ENCODE measurements around the gene DOCK8. TPM values are rescaled to one million over a fixed set of nuclear protein-coding genes. Genes with fewer than 3 reads are reported as not detected.

DOCK8 gene
- total and polyA plus RNA-seq, 2 of the 13 experiments (the other 11 are each of a cell fraction or from before 2014, with no cell fraction given): 0.28 to 0.38 TPM

GRCh38 chr9:365436-365835, 150.8 kb downstream of the DOCK8 start (continued):
- TF ChIP-seq TCF7L2 (IDR thresholded peaks at IDR 0.05; ENCODE audit: low read depth, low read length) (no peak), SOX13 (IDR thresholded peaks at IDR 0.05) (no peak), SOX13 (CRISPR knock-in tag; conservative IDR thresholded peaks at IDR 0.05 in 1 of 2, IDR thresholded peaks at IDR 0.05 in 1 of 2) (no peak), HIC2 (CRISPR knock-in tag; IDR thresholded peaks at IDR 0.05; ENCODE audit: low read depth) (no peak)

- TF ChIP-seq ZNF234 (CRISPR knock-in tag; conservative IDR thresholded peaks at IDR 0.05) (no peak), ZHX1 (CRISPR knock-in tag; IDR thresholded peaks at IDR 0.05; ENCODE audit: low read depth) (no peak), HNRNPH1 (optimal IDR thresholded peaks at IDR 0.05; ENCODE audit: low read depth, low read length) (no peak), ZNF484 (CRISPR knock-in tag; IDR thresholded peaks at IDR 0.05; ENCODE audit: borderline replicate concordance, low read depth) (no peak)
- WGBS (ENCODE audit: low lambda C conversion rate): 27% methylated on average over 3 of the region's 3 CpGs
- POLR2A ChIA-PET: no interaction called here
Observed at GRCh38 chr9:366620-367019, 152.0 kb downstream of the DOCK8 start.

More at GRCh38 chr9:366620-367019, 152.0 kb downstream of the DOCK8 start:
- FAIRE-seq (no peak), DNase-seq (ENCODE audit: low spot score) (no peak), ATAC-seq (no peak)
- Histone ChIP-seq H3K36me3 (replicated peaks in 1 of 2; ENCODE audit: control insufficient read depth in 1 of 2, insufficient read depth in 2 of 2, low read length in 2 of 2) (no peaks in the 10 kb centered on the region), H4K20me1 (ENCODE audit: insufficient read depth, low read length) (no peaks in the 10 kb centered on the region), H3K79me2 (ENCODE audit: insufficient read depth, low read length) (no peaks in the 10 kb centered on the region), H3K4me2 (ENCODE audit: low read depth, low read length) (no peak overlapping the region), H3K9ac (ENCODE audit: insufficient read depth, low read depth, low read length) (no peak overlapping the region), H3K4me1 (ENCODE audit: insufficient read depth, low read length) (no peaks in the 10 kb centered on the region), H3K27me3 (ENCODE audit: control insufficient read depth in 1 of 2, insufficient read depth in 2 of 2, low read length in 2 of 2) (no peaks in the 10 kb centered on the region), H3K4me3 (replicated peaks in 1 of 3; ENCODE audit: insufficient read depth in 1 of 3, low read depth in 2 of 3, low read length in 3 of 3) (no peak overlapping the region), H3K27ac (ENCODE audit: extremely low read length, insufficient read depth, low read length) (no peak overlapping the region), H2AFZ (ENCODE audit: low read length) (no peak overlapping the region), H3K9me3 (ENCODE audit: low read length) (no peaks in the 10 kb centered on the region)
- in situ Hi-C loops (cut with HindIII; ENCODE audit: extremely low pct_ligation_motif_present, low pct_unique_long_range_greater_than_20kb) (no loop called here), intact Hi-C loops (cut with micrococcal nuclease; ENCODE audit: unreplicated experiment) (no loop called here)
- BruUV-seq (replicated peaks): no TSS peak
- CTCF ChIA-PET (ENCODE audit: low intra/inter-chr PET ratio, low total read pairs): no interaction called here
